Right lobe of liver (tissue), 4 donors: ENCODE data around the gene HSD17B13.

Experiments used
- POLR2A ChIP-seq: fragments of 450-650 bp; IDR thresholded peaks from one replicate; pipeline ENCODE4 v1.6.1; 2017; ENCODE audit warnings: antibody characterized with exemption, mild to moderate bottlenecking
- TF ChIP-seq, protein P1 (sequence below), 4 donors: fragments of 200-600 bp in 3 of 4; fragments of 450-650 bp in 1 of 4; IDR thresholded peaks; one replicate each; pipeline versions ENCODE4 v1.5.1 to v1.8.0; 2016 to 2022; ENCODE audit warnings: antibody characterized with exemption in 4 of 4, mild to moderate bottlenecking in 2 of 4
- donor health status: DM: no; HTN: no; CAD: no.
- donor health status: DM: no; HTN: no; CAD: no.
- donor health status: DM: no; HTN: yes; CAD: no.

DNA sequence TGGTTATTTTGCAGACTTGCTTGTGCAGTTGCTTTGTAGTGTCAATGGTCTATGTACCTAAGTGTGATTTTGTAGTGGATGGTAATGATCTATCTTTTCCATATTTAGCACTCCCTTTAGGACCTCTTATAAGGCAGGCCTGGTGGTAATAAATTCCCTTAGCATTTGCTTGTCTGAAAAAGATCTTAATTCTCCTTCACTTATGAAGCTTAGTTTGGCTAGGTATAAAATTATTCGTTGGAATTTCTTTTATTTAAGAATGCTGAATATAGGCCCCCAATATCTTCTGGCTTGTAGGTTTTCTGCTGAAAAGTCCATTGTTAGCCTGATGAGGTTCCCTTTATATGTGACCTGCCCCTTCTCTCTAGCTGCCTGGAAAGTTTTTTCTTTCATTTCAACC is 10.6 kb upstream of the HSD17B13 start:
- TF ChIP-seq, protein P1, sequence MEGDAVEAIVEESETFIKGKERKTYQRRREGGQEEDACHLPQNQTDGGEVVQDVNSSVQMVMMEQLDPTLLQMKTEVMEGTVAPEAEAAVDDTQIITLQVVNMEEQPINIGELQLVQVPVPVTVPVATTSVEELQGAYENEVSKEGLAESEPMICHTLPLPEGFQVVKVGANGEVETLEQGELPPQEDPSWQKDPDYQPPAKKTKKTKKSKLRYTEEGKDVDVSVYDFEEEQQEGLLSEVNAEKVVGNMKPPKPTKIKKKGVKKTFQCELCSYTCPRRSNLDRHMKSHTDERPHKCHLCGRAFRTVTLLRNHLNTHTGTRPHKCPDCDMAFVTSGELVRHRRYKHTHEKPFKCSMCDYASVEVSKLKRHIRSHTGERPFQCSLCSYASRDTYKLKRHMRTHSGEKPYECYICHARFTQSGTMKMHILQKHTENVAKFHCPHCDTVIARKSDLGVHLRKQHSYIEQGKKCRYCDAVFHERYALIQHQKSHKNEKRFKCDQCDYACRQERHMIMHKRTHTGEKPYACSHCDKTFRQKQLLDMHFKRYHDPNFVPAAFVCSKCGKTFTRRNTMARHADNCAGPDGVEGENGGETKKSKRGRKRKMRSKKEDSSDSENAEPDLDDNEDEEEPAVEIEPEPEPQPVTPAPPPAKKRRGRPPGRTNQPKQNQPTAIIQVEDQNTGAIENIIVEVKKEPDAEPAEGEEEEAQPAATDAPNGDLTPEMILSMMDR (IDR thresholded peaks at IDR 0.05): no peak
- no peak for TF ChIP-seq POLR2A
